IMR-90 (cell line): ENCODE data around the gene MEGF11. TPM values are rescaled to one million over a fixed set of nuclear protein-coding genes. Genes with fewer than 3 reads are reported as not detected.

Experiments used
- ATAC-seq: fragments of 200-7000 bp; cut with Tn5 transposase; 2 replicates; pipeline ENCODE4 v1.9.1; 2020; ENCODE audit warnings: low read depth, mild to moderate bottlenecking, moderate library complexity
- BruUV-seq: library from RNA; stranded (reverse); fragments of 400-500 nt; replicated peaks from 2 replicates; lab custom pipeline; 2021; lab: Mats Ljungman, UMichigan
- CTCF ChIA-PET: fragments of 300-600 bp; formaldehyde crosslinking; extraction: SDS; loops from one replicate; lab custom pipeline; 2021; ENCODE audit warnings: antibody characterized with exemption; lab: Yijun Ruan, JAX
- POLR2A ChIA-PET: fragments of 300-600 bp; sonication (Branson Sonifier 250); formaldehyde crosslinking; loops from one replicate; lab custom pipeline; 2022; ENCODE audit warnings: antibody characterized with exemption; ENCODE audit not compliant: unreplicated experiment; lab: Charles Lee
- DNase-seq: peaks from one replicate; pipeline ENCODE4 v3.0.0; 2013
- H2AFZ ChIP-seq: replicated peaks from 2 replicates; pipeline ENCODE3; 2013; ENCODE audit warnings: low read length, mild to moderate bottlenecking; ENCODE audit not compliant: poor library complexity
- H2AK5ac ChIP-seq: 2 replicates; pipeline ENCODE4 v1.6.1; 2013; ENCODE audit warnings: low read depth, low read length, inconsistent platforms
- H2AK9ac ChIP-seq: replicated peaks from 2 replicates; pipeline ENCODE3; 2013; ENCODE audit warnings: mild to moderate bottlenecking, low read depth, low read length, moderate library complexity; ENCODE audit not compliant: poor library complexity
- H2BK120ac ChIP-seq: 2 replicates; pipeline ENCODE4 v1.6.1; 2013; ENCODE audit warnings: low read depth, low read length, inconsistent platforms
- H2BK15ac ChIP-seq: 3 replicates; pipeline ENCODE4 v1.6.1; 2013; ENCODE audit warnings: low read depth, low read length, inconsistent platforms
- H2BK20ac ChIP-seq: 2 replicates; pipeline ENCODE4 v1.6.1; 2013; ENCODE audit warnings: low read depth, mild to moderate bottlenecking, inconsistent platforms, low read length, moderate library complexity
- H2BK5ac ChIP-seq: 2 replicates; pipeline ENCODE4 v1.6.1; 2013; ENCODE audit warnings: mild to moderate bottlenecking, low read depth, low read length, inconsistent platforms; ENCODE audit not compliant: poor library complexity, severe bottlenecking
- H3K14ac ChIP-seq: replicated peaks from 2 replicates; pipeline ENCODE4 v1.6.1; 2013; ENCODE audit warnings: low read depth, low read length, inconsistent platforms
- H3K18ac ChIP-seq: 2 replicates; pipeline ENCODE4 v1.6.1; 2013; ENCODE audit warnings: low read depth, low read length, control low read depth
- H3K23ac ChIP-seq: 2 replicates; pipeline ENCODE4 v1.6.1; 2013; ENCODE audit warnings: low read depth, low read length, inconsistent platforms
- H3K27ac ChIP-seq: 2 replicates; pipeline ENCODE4 v1.5.1; 2013; ENCODE audit warnings: mild to moderate bottlenecking, control low read depth, low read length; ENCODE audit not compliant: insufficient read depth
- H3K27me3 ChIP-seq: 2 replicates; pipeline ENCODE4 v1.6.1; 2013; ENCODE audit warnings: low read length; ENCODE audit not compliant: control insufficient read depth, insufficient read depth
- H3K36me3 ChIP-seq: 2 replicates; pipeline ENCODE4 v1.6.1; 2013; ENCODE audit warnings: low read length, mixed read lengths; ENCODE audit not compliant: control insufficient read depth, insufficient read depth
- H3K4ac ChIP-seq: 2 replicates; pipeline ENCODE4 v1.6.1; 2013; ENCODE audit warnings: low read depth, low read length, inconsistent platforms
- H3K4me1 ChIP-seq: 2 replicates; pipeline ENCODE4 v1.6.1; 2013; ENCODE audit warnings: low read length, mixed read lengths; ENCODE audit not compliant: control insufficient read depth, insufficient read depth
- H3K4me2 ChIP-seq: 2 replicates; pipeline ENCODE4 v1.6.1; 2013; ENCODE audit warnings: low read depth, mild to moderate bottlenecking, control low read depth, low read length, moderate library complexity
- H3K4me3 ChIP-seq: 2 replicates; pipeline ENCODE4 v1.5.1; 2013; ENCODE audit warnings: low read depth, mild to moderate bottlenecking, control low read depth, low read length, moderate library complexity; ENCODE audit not compliant: insufficient read depth
- H3K56ac ChIP-seq: 2 replicates; pipeline ENCODE4 v1.6.1; 2013; ENCODE audit warnings: low read length, inconsistent platforms; ENCODE audit not compliant: insufficient read depth; ENCODE audit errors: extremely low read depth
- H3K79me1 ChIP-seq, 2 experiments: 2 replicates each; pipeline ENCODE4 v1.6.1; 2013; ENCODE audit warnings: low read length in 2 of 2, inconsistent platforms in 1 of 2, low read depth in 1 of 2
- H3K9ac ChIP-seq: 2 replicates; pipeline ENCODE4 v1.6.1; 2013; ENCODE audit warnings: low read depth, low read length, control low read depth
- H3K9me1 ChIP-seq: 2 replicates; pipeline ENCODE4 v1.6.1; 2013; ENCODE audit warnings: low read length, inconsistent platforms; ENCODE audit not compliant: insufficient read depth
- H3K9me3 ChIP-seq: 2 replicates; pipeline ENCODE4 v1.6.1; 2013; ENCODE audit warnings: low read length; ENCODE audit not compliant: control insufficient read depth, insufficient read depth
- H4K20me1 ChIP-seq: 2 replicates; pipeline ENCODE4 v1.6.1; 2013; ENCODE audit warnings: low read length, inconsistent platforms; ENCODE audit not compliant: insufficient read depth
- H4K5ac ChIP-seq: 2 replicates; pipeline ENCODE4 v1.6.1; 2013; ENCODE audit warnings: mild to moderate bottlenecking, low read depth, low read length, control low read depth
- H4K8ac ChIP-seq, 2 experiments: 2 replicates each; pipeline ENCODE4 v1.6.1; 2013; ENCODE audit warnings: low read depth in 2 of 2, low read length in 2 of 2, control low read depth in 1 of 2, inconsistent platforms in 1 of 2
- H4K91ac ChIP-seq: 2 replicates; pipeline ENCODE4 v1.6.1; 2013; ENCODE audit warnings: low read depth, low read length, inconsistent platforms; ENCODE audit not compliant: insufficient read depth
- BHLHE40 ChIP-seq: fragments of 150-350 bp; IDR thresholded peaks from 2 replicates; pipeline ENCODE4 v1.6.1; 2016; ENCODE audit warnings: mild to moderate bottlenecking, low read depth, low read length
- FOS ChIP-seq: fragments of 150-350 bp; IDR thresholded peaks from 2 replicates; pipeline ENCODE4 v1.6.1; 2016; ENCODE audit warnings: low read depth, low read length
- MAFK ChIP-seq: IDR thresholded peaks from 2 replicates; pipeline ENCODE4 v1.6.1; 2012; ENCODE audit warnings: low read depth, low read length, improper control_type of control experiment
- NFE2L2 ChIP-seq: fragments of 150-350 bp; IDR thresholded peaks from 2 replicates; pipeline ENCODE4 v1.6.1; 2016; ENCODE audit warnings: low read depth, mild to moderate bottlenecking, low read length
- POLR2A ChIP-seq: IDR thresholded peaks from 2 replicates; pipeline ENCODE4 v1.6.1; 2012; ENCODE audit warnings: mild to moderate bottlenecking, low read depth, low read length
- RAD21 ChIP-seq: IDR thresholded peaks from 2 replicates; pipeline ENCODE4 v1.6.1; 2012; ENCODE audit warnings: low read length, improper control_type of control experiment
- WGBS, 2 experiments: methylation state at CpG; one replicate each; pipeline versions ENCODE4 v1.1.5 to v1.1.7; 2013; ENCODE audit warnings: missing lambda C conversion rate in 2 of 2; ENCODE audit not compliant: insufficient read length in 1 of 2; ENCODE audit errors: extremely low coverage in 2 of 2; 5-methylcytosine and 5-hydroxymethylcytosine counted together
- dilution Hi-C: fragments of 300-500 bp; cut with HindIII; formaldehyde crosslinking; loops from one replicate; pipeline ENCODE4 v1.14.3; 2018; ENCODE audit warnings: low sequenced_read_pairs; ENCODE audit not compliant: unreplicated experiment
- in situ Hi-C: fragments of 300-500 bp; cut with MboI; formaldehyde crosslinking; loops from 3 replicates; pipeline ENCODE4 v1.14.3; 2019; ENCODE audit warnings: low sequenced_read_pairs, inconsistent platforms, mixed read lengths
- intact Hi-C: fragments of 100-400 bp; cut with micrococcal nuclease; formaldehyde crosslinking; loops from 2 replicates; pipeline ENCODE4 v1.10.0; 2022
- polyA plus RNA-seq, 3 experiments: library from polyadenylated mRNA; depleted of rRNA; stranded (reverse); fragments of >200 nt; gene quantifications; 2 replicates each; pipeline ENCODE4 v1.2.3, GENCODE V29; 2012; ENCODE audit warnings: low replicate concordance in 1 of 3
- total RNA-seq: library from RNA; depleted of rRNA; stranded (reverse); fragments of >200 nt; gene quantifications from 2 replicates; pipeline ENCODE4 v1.2.3, GENCODE V29; 2012
- TF ChIP-seq, protein P1 (sequence below): fragments of 150-350 bp; IDR thresholded peaks from 2 replicates; pipeline ENCODE4 v1.6.1; 2017; ENCODE audit warnings: mild to moderate bottlenecking, antibody characterized with exemption, low read length, low read depth
- TF ChIP-seq, protein P2 (sequence below): conservative IDR thresholded peaks from 2 replicates; pipeline ENCODE4 v1.5.1; 2012; ENCODE audit warnings: mild to moderate bottlenecking, low read depth, low read length, improper control_type of control experiment

MEGF11 gene
- total and polyA plus RNA-seq, 2 of the 4 experiments (the other 2 are of a cell fraction), result not detected

DNA sequence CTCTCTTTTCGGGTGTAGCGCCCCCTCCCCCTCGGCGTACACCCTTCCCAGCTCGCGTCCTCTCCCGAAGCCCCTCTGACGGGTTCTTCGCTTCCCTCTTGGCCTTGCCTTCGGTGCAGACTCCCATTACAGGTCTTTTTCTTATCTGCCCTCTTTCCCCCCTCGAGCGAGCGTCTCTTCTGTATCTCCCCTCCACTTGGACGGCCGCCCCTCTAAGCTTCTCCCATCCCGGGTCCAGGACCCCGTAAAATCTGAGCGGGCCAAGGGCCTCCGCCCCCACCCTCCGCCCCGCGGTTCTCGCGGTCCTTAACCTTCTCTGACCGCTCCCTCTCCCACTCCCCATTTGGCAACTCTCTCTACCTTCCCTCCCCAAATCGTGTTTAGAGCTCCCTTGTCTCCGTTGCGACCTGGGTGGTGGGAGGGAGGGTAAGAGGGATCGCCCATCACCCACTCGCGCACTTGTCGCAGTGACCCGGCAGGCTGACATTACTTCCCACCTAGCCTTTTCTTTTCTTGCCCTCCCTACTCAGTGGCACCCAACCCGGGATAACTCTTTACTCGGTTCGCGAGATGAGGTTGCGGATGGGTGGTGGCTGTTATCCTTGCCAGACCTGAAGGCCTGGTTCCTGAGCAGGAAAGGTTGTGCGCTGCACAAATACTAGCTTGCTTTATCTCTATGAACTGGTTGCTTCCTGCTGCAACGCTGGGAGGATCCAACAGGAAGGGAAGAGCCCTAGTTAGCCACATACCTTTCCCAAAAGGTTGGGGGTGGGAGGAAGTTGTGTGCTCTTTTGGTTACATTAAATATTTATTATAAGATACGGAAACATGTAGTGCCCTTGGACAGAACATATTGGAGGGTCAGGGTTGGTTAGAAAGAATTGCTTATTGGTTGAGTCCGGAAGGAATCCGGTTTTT, 383.3 kb downstream of the MEGF11 start:
- DNase-seq (peak; percentile 31), ATAC-seq (peak; percentile 9)
- ChIA-PET CTCF (interaction anchor here (0.6 kb wide), 1 partner anchor 217 kb away, joined by 4 read pairs; no protein-coding TSS in a partner anchor), POLR2A (interaction anchor here (1.0 kb wide), 1 partner anchor 78 kb away, joined by 3 read pairs; no protein-coding TSS in a partner anchor)
- peak overlapping the region; percentile 75 for H3K4ac ChIP-seq
- peaks cover 6% of the 10 kb centered on the region for H3K36me3 ChIP-seq
- peak overlapping the region; percentile 7; the same call in 1 of the 2 replicates for H3K18ac ChIP-seq
- peak overlapping the region; percentile 82 for H3K9ac ChIP-seq
- no peak overlapping the region for H2BK15ac ChIP-seq
- H3K4me1 ChIP-seq, result no peaks in the 10 kb centered on the region
- peak overlapping the region; percentile 14 for H4K5ac ChIP-seq
- H3K23ac ChIP-seq, result peak overlapping the region; percentile 48
- peak overlapping the region; percentile 92 for H2AK5ac ChIP-seq
- H3K79me1 ChIP-seq, result peaks cover 0 to 18% of the 10 kb centered on the region in 2 experiments; a peak in 2 of 4 replicates
- 0% methylated on average over 11 of the region's 43 CpGs; no CpG with 5 or more reads in 1 of the 2 experiments for WGBS, 2 experiments
- intact Hi-C loops (loop anchor here (1.0 to 5.0 kb wide), 3 partner anchors 78 to 232 kb away; partner anchors contain the start of gene DENND4A), dilution Hi-C loops (no loop called here), in situ Hi-C loops (no loop called here)
- H3K9me3 ChIP-seq, result no peaks in the 10 kb centered on the region
- peak overlapping the region; percentile 80 to 83; a peak in 3 of 4 replicates for H4K8ac ChIP-seq
- TF ChIP-seq POLR2A, result no peak
- no peak for TF ChIP-seq RAD21
- TF ChIP-seq, protein P1, sequence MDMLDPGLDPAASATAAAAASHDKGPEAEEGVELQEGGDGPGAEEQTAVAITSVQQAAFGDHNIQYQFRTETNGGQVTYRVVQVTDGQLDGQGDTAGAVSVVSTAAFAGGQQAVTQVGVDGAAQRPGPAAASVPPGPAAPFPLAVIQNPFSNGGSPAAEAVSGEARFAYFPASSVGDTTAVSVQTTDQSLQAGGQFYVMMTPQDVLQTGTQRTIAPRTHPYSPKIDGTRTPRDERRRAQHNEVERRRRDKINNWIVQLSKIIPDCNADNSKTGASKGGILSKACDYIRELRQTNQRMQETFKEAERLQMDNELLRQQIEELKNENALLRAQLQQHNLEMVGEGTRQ, result no peak
- TF ChIP-seq FOS, result no peak
- no peak for TF ChIP-seq MAFK
- TF ChIP-seq BHLHE40, result no peak
- TF ChIP-seq, protein P2, sequence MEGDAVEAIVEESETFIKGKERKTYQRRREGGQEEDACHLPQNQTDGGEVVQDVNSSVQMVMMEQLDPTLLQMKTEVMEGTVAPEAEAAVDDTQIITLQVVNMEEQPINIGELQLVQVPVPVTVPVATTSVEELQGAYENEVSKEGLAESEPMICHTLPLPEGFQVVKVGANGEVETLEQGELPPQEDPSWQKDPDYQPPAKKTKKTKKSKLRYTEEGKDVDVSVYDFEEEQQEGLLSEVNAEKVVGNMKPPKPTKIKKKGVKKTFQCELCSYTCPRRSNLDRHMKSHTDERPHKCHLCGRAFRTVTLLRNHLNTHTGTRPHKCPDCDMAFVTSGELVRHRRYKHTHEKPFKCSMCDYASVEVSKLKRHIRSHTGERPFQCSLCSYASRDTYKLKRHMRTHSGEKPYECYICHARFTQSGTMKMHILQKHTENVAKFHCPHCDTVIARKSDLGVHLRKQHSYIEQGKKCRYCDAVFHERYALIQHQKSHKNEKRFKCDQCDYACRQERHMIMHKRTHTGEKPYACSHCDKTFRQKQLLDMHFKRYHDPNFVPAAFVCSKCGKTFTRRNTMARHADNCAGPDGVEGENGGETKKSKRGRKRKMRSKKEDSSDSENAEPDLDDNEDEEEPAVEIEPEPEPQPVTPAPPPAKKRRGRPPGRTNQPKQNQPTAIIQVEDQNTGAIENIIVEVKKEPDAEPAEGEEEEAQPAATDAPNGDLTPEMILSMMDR, result no peak; the same call in 1 of the 2 replicates
- TF ChIP-seq NFE2L2, result no peak
- H3K4me2 ChIP-seq, result peak overlapping the region; percentile 75
- peak overlapping the region; percentile 80 for H3K27ac ChIP-seq
- no peak overlapping the region for H2BK20ac ChIP-seq
- no peaks in the 10 kb centered on the region for H3K27me3 ChIP-seq
- no TSS peak for BruUV-seq
- H4K91ac ChIP-seq, result peak overlapping the region; percentile 42; the same call in 1 of the 2 replicates
- peak overlapping the region; percentile 98 for H2AFZ ChIP-seq
- peak overlapping the region; percentile 86 for H3K14ac ChIP-seq
- H2BK120ac ChIP-seq, result peak overlapping the region; percentile 16; the same call in 1 of the 2 replicates
- H3K4me3 ChIP-seq, result peak overlapping the region; percentile 58
- peak overlapping the region; percentile 74 for H2BK5ac ChIP-seq
- H2AK9ac ChIP-seq, result peak overlapping the region; percentile 96
- H3K56ac ChIP-seq, result peak overlapping the region; percentile 77
- no peaks in the 10 kb centered on the region for H3K9me1 ChIP-seq
- H4K20me1 ChIP-seq, result peaks cover 25% of the 10 kb centered on the region
